Liver (tissue), 9 donors: ENCODE results near the gene DCDC1. TPM values are rescaled to one million over a fixed set of nuclear protein-coding genes. Genes with fewer than 3 reads are reported as not detected.

ENCODE experiments used
- DNase-seq: peaks from one replicate; pipeline ENCODE4 v3.0.0-alpha.2; 2017; ENCODE audit warnings: low spot score
- H3K27ac ChIP-seq, 2 donors: one replicate each; pipeline ENCODE4 v1.7.0; 2013; ENCODE audit warnings: inconsistent platforms in 2 of 2, low read length in 2 of 2, control low read depth in 1 of 2, low read depth in 1 of 2, mild to moderate bottlenecking in 1 of 2
- H3K27me3 ChIP-seq, 4 donors: one replicate each; pipeline versions ENCODE4 v1.6.1 to v1.7.0; 2013; ENCODE audit warnings: low read length in 3 of 4, inconsistent platforms in 1 of 4, mild to moderate bottlenecking in 1 of 4, moderate library complexity in 1 of 4; ENCODE audit not compliant: control insufficient read depth in 4 of 4, insufficient read depth in 4 of 4
- H3K36me3 ChIP-seq, 4 donors: one replicate each; pipeline versions ENCODE4 v1.6.1 to v1.7.0; 2013; ENCODE audit warnings: low read length in 3 of 4, mild to moderate bottlenecking in 3 of 4, low read depth in 1 of 4, moderate library complexity in 1 of 4; ENCODE audit not compliant: control insufficient read depth in 4 of 4, insufficient read depth in 3 of 4
- H3K4me1 ChIP-seq, 4 donors: one replicate each; pipeline versions ENCODE4 v1.6.1 to v1.7.0; 2013; ENCODE audit warnings: low read length in 3 of 4, mild to moderate bottlenecking in 3 of 4, moderate library complexity in 1 of 4; ENCODE audit not compliant: control insufficient read depth in 4 of 4, insufficient read depth in 4 of 4
- H3K4me3 ChIP-seq, 3 donors: one replicate each; pipeline versions ENCODE4 v1.6.1 to v1.7.0; 2013; ENCODE audit warnings: low read length in 3 of 3, control low read depth in 1 of 3, low read depth in 1 of 3, mild to moderate bottlenecking in 1 of 3
- H3K9ac ChIP-seq, 2 donors: one replicate each; pipeline ENCODE4 v1.7.0; 2013; ENCODE audit warnings: low read length in 2 of 2, mild to moderate bottlenecking in 2 of 2, moderate library complexity in 2 of 2, control low read depth in 1 of 2, low read depth in 1 of 2
- H3K9me3 ChIP-seq, 4 donors: one replicate each; pipeline versions ENCODE4 v1.6.1 to v1.7.0; 2013; ENCODE audit warnings: low read length in 3 of 4; ENCODE audit not compliant: control insufficient read depth in 4 of 4
- EGR1 ChIP-seq, 2 donors: IDR thresholded peaks; 2 replicates each; pipeline ENCODE4 v1.6.1; 2016 to 2018; ENCODE audit warnings: antibody characterized with exemption in 2 of 2, low read depth in 2 of 2
- FOXA1 ChIP-seq: IDR thresholded peaks from 2 replicates; pipeline ENCODE4 v1.6.1; 2016; ENCODE audit warnings: antibody characterized with exemption
- FOXA2 ChIP-seq: IDR thresholded peaks from 2 replicates; pipeline ENCODE4 v1.6.1; 2016; ENCODE audit warnings: antibody characterized with exemption
- GABPA ChIP-seq, 2 donors: IDR thresholded peaks in 1 of 2; conservative IDR thresholded peaks in 1 of 2; 2 replicates each; pipeline ENCODE4 v1.6.1; 2016; ENCODE audit warnings: antibody characterized with exemption in 2 of 2, mild to moderate bottlenecking in 1 of 2, moderate library complexity in 1 of 2
- HNF4A ChIP-seq, 2 donors: conservative IDR thresholded peaks; 2 replicates each; pipeline ENCODE4 v1.6.1; 2016; ENCODE audit warnings: antibody characterized with exemption in 2 of 2, mild to moderate bottlenecking in 2 of 2
- HNF4G ChIP-seq: IDR thresholded peaks from 2 replicates; pipeline ENCODE4 v1.6.1; 2016; ENCODE audit warnings: antibody characterized with exemption
- JUND ChIP-seq, 2 donors: IDR thresholded peaks; 2 replicates each; pipeline ENCODE4 v1.6.1; 2016; ENCODE audit warnings: antibody characterized with exemption in 2 of 2
- NR2F2 ChIP-seq: IDR thresholded peaks from 2 replicates; pipeline ENCODE4 v1.6.1; 2016; ENCODE audit warnings: antibody characterized with exemption
- RAD21 ChIP-seq, 2 donors: IDR thresholded peaks; 2 replicates each; pipeline ENCODE4 v1.6.1; 2016; ENCODE audit warnings: antibody characterized with exemption in 2 of 2, mild to moderate bottlenecking in 2 of 2
- RXRA ChIP-seq, 2 donors: IDR thresholded peaks; 2 replicates each; pipeline ENCODE4 v1.6.1; 2017 to 2018; ENCODE audit warnings: antibody characterized with exemption in 2 of 2, mild to moderate bottlenecking in 1 of 2
- SP1 ChIP-seq: IDR thresholded peaks from 2 replicates; pipeline ENCODE4 v1.6.1; 2018; ENCODE audit warnings: antibody characterized with exemption, mild to moderate bottlenecking
- TAF1 ChIP-seq: conservative IDR thresholded peaks from 2 replicates; pipeline ENCODE4 v1.6.1; 2016; ENCODE audit warnings: antibody characterized with exemption, mild to moderate bottlenecking
- YY1 ChIP-seq: IDR thresholded peaks from 2 replicates; pipeline ENCODE4 v1.6.1; 2016; ENCODE audit warnings: antibody characterized with exemption, mild to moderate bottlenecking
- WGBS: extraction: QIAGEN DNeasy Blood & Tissue Kit; methylation state at CpG from one replicate; pipeline ENCODE4 v1.1.7; 2013; 5-methylcytosine and 5-hydroxymethylcytosine counted together
- polyA plus RNA-seq, 2 donors: library from polyadenylated mRNA; stranded (reverse) in 1 of 2; unstranded in 1 of 2; fragments of 200-250 nt in 1 of 2; fragments of >200 nt in 1 of 2; fragmentation: Nextera tagmentation in 1 of 2; extraction: Ambion mirVana in 1 of 2; gene quantifications; one replicate each; pipeline versions ENCODE4 v1.2.1 to v1.2.3, GENCODE V29; 2013 to 2015
- total RNA-seq, 2 donors: library from RNA; depleted of rRNA; stranded (reverse); fragments of >200 nt; gene quantifications; one replicate each; pipeline ENCODE4 v1.2.3, GENCODE V29; 2014
- TF ChIP-seq, protein P1 (sequence below): IDR thresholded peaks from 2 replicates; pipeline ENCODE4 v1.6.1; 2016; ENCODE audit warnings: antibody characterized with exemption
- TF ChIP-seq, protein P2 (sequence below): IDR thresholded peaks from 2 replicates; pipeline ENCODE4 v1.6.1; 2016; ENCODE audit warnings: antibody characterized with exemption
- TF ChIP-seq, protein P3 (sequence below): IDR thresholded peaks from 2 replicates; pipeline ENCODE4 v1.6.1; 2016; ENCODE audit warnings: antibody characterized with exemption, mild to moderate bottlenecking
- TF ChIP-seq, protein P4 (sequence below): IDR thresholded peaks from 2 replicates; pipeline ENCODE4 v1.6.1; 2016; ENCODE audit warnings: antibody characterized with exemption
- TF ChIP-seq, protein P5 (sequence below): fragments of 150-350 bp; IDR thresholded peaks from 2 replicates; pipeline ENCODE4 v1.5.1; 2017; ENCODE audit warnings: improper control_type of control experiment, low read depth, low read length; ENCODE audit not compliant: missing input control
- donor health status: healthy.
- donor health status: healthy.
- donor health status: healthy.
- donor health status: healthy.
- donor health status: healthy.

DCDC1 gene
- total and polyA plus RNA-seq, 4 donors: 0.38 to 3.5 (median 2.0) TPM

DNA sequence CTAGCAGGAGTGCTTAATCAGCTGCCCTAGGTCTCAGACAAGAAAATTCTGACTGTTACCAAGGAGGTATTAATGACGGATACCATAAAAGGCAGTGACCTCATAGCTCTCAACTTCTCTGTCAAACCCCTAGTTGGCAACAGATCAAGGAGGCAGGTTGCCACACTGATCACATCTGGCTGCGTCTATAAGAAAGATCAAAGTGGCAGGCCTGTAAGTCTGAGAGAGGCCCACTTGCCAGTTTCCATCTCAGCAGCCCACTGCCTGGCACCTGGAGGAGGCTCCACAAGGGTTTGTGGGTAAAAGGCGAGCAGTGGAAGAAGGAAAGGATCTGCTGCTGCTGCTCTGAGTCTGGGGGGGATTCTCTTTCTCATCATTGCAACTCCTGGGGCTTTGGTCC lies 543.8 kb downstream of the DCDC1 start:
- H3K9ac ChIP-seq: no peak overlapping the region
- H3K27ac ChIP-seq: no peak overlapping the region
- no peaks in the 10 kb centered on the region for H3K27me3 ChIP-seq
- 73% methylated on average over 3 of the region's 3 CpGs for WGBS
- no peaks in the 10 kb centered on the region for H3K36me3 ChIP-seq
- no peak overlapping the region for H3K4me3 ChIP-seq
- peaks cover 0 to 9% (median 5%) of the 10 kb centered on the region in 4 donors for H3K4me1 ChIP-seq
- H3K9me3 ChIP-seq: no peaks in the 10 kb centered on the region
- TF ChIP-seq HNF4G: no peak
- no peak for TF ChIP-seq YY1
- TF ChIP-seq, protein P1, sequence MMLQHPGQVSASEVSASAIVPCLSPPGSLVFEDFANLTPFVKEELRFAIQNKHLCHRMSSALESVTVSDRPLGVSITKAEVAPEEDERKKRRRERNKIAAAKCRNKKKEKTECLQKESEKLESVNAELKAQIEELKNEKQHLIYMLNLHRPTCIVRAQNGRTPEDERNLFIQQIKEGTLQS: no peak
- no peak for TF ChIP-seq JUND (IDR thresholded peaks at IDR 0.05)
- TF ChIP-seq, protein P2, sequence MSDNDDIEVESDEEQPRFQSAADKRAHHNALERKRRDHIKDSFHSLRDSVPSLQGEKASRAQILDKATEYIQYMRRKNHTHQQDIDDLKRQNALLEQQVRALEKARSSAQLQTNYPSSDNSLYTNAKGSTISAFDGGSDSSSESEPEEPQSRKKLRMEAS: no peak
- no peak for TF ChIP-seq RXRA (IDR thresholded peaks at IDR 0.05)
- TF ChIP-seq, protein P3, sequence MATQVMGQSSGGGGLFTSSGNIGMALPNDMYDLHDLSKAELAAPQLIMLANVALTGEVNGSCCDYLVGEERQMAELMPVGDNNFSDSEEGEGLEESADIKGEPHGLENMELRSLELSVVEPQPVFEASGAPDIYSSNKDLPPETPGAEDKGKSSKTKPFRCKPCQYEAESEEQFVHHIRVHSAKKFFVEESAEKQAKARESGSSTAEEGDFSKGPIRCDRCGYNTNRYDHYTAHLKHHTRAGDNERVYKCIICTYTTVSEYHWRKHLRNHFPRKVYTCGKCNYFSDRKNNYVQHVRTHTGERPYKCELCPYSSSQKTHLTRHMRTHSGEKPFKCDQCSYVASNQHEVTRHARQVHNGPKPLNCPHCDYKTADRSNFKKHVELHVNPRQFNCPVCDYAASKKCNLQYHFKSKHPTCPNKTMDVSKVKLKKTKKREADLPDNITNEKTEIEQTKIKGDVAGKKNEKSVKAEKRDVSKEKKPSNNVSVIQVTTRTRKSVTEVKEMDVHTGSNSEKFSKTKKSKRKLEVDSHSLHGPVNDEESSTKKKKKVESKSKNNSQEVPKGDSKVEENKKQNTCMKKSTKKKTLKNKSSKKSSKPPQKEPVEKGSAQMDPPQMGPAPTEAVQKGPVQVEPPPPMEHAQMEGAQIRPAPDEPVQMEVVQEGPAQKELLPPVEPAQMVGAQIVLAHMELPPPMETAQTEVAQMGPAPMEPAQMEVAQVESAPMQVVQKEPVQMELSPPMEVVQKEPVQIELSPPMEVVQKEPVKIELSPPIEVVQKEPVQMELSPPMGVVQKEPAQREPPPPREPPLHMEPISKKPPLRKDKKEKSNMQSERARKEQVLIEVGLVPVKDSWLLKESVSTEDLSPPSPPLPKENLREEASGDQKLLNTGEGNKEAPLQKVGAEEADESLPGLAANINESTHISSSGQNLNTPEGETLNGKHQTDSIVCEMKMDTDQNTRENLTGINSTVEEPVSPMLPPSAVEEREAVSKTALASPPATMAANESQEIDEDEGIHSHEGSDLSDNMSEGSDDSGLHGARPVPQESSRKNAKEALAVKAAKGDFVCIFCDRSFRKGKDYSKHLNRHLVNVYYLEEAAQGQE: no peak
- TF ChIP-seq, protein P4, sequence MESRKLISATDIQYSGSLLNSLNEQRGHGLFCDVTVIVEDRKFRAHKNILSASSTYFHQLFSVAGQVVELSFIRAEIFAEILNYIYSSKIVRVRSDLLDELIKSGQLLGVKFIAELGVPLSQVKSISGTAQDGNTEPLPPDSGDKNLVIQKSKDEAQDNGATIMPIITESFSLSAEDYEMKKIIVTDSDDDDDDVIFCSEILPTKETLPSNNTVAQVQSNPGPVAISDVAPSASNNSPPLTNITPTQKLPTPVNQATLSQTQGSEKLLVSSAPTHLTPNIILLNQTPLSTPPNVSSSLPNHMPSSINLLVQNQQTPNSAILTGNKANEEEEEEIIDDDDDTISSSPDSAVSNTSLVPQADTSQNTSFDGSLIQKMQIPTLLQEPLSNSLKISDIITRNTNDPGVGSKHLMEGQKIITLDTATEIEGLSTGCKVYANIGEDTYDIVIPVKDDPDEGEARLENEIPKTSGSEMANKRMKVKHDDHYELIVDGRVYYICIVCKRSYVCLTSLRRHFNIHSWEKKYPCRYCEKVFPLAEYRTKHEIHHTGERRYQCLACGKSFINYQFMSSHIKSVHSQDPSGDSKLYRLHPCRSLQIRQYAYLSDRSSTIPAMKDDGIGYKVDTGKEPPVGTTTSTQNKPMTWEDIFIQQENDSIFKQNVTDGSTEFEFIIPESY: no peak
- no peak for TF ChIP-seq HNF4A (conservative IDR thresholded peaks at IDR 0.05)
- no peak for TF ChIP-seq GABPA (IDR thresholded peaks at IDR 0.05 in 1 of 2, conservative IDR thresholded peaks at IDR 0.05 in 1 of 2)
- TF ChIP-seq FOXA2: no peak
- TF ChIP-seq EGR1 (IDR thresholded peaks at IDR 0.05; ENCODE audit: low read depth in 2 of 2): no peak
- TF ChIP-seq TAF1: no peak
- TF ChIP-seq NR2F2: no peak
- TF ChIP-seq RAD21 (IDR thresholded peaks at IDR 0.05): no peak
- TF ChIP-seq, protein P5, sequence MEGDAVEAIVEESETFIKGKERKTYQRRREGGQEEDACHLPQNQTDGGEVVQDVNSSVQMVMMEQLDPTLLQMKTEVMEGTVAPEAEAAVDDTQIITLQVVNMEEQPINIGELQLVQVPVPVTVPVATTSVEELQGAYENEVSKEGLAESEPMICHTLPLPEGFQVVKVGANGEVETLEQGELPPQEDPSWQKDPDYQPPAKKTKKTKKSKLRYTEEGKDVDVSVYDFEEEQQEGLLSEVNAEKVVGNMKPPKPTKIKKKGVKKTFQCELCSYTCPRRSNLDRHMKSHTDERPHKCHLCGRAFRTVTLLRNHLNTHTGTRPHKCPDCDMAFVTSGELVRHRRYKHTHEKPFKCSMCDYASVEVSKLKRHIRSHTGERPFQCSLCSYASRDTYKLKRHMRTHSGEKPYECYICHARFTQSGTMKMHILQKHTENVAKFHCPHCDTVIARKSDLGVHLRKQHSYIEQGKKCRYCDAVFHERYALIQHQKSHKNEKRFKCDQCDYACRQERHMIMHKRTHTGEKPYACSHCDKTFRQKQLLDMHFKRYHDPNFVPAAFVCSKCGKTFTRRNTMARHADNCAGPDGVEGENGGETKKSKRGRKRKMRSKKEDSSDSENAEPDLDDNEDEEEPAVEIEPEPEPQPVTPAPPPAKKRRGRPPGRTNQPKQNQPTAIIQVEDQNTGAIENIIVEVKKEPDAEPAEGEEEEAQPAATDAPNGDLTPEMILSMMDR: no peak
- TF ChIP-seq FOXA1: no peak
- TF ChIP-seq SP1: no peak
- no peak for DNase-seq
